ENCODE measurements around the gene WDR90. TPM values are rescaled to one million over a fixed set of nuclear protein-coding genes. Genes with fewer than 3 reads are reported as not detected.

The WDR90 gene
- total and polyA plus RNA-seq, 2 experiments from 2014 or later, result 25.9 to 42.2 TPM

- no peak for TF ChIP-seq ZNF462 (CRISPR knock-in tag; IDR thresholded peaks at IDR 0.05)
- no peak for TF ChIP-seq ETS1 (IDR thresholded peaks at IDR 0.05)
- no peak for TF ChIP-seq ZNF114 (CRISPR knock-in tag; IDR thresholded peaks at IDR 0.05)
- TF ChIP-seq ZNF331 (CRISPR knock-in tag; IDR thresholded peaks at IDR 0.05; ENCODE audit: low read depth), result no peak
- TF ChIP-seq NANOG (IDR thresholded peaks at IDR 0.05; ENCODE audit: borderline replicate concordance), result no peak
These were observed 53.2 kb downstream of the WDR90 start (continued) for GRCh38 chr16:702341-702740.

GRCh38 chr16:703406-703805 is 54.2 kb downstream of the WDR90 start:
- Mint-ChIP-seq H3K27me3 (ENCODE audit: insufficient read depth, low read depth, poor library complexity) (peaks cover 76% of the 10 kb centered on the region), H3K27ac (no peak overlapping the region), H3K4me3 (no peak overlapping the region), H3K4me1 (no peaks in the 10 kb centered on the region), H3K9me3 (no peaks in the 10 kb centered on the region; the same call in 2 of the 3 replicates), H3K36me3 (ENCODE audit: low read depth) (no peaks in the 10 kb centered on the region)
- Histone ChIP-seq H3F3A (replicated peaks; ENCODE audit: low read depth) (0 out of 2 replicates have a peak, but pooled peaks cover 6% of the 10 kb centered on the region), H2AFZ (no peak overlapping the region), H3K27me3 (ENCODE audit: insufficient read depth) (peaks cover 93% of the 10 kb centered on the region), H3K27ac (ENCODE audit: low read depth) (no peak overlapping the region), H3K36me3 (ENCODE audit: insufficient read depth) (no peaks in the 10 kb centered on the region), H3K4me3 (no peak overlapping the region), H3K79me2 (replicated peaks; ENCODE audit: insufficient read depth) (no peaks in the 10 kb centered on the region), H3K4me2 (no peak overlapping the region), H4K20me1 (replicated peaks; ENCODE audit: insufficient read depth) (no peaks in the 10 kb centered on the region; the same call in 1 of the 2 replicates), H3K4me1 (ENCODE audit: insufficient read depth) (no peaks in the 10 kb centered on the region), H3K9me2 (ENCODE audit: insufficient read depth) (no peaks in the 10 kb centered on the region)
- no peak for TF ChIP-seq CREB1 (CRISPR knock-in tag; IDR thresholded peaks at IDR 0.05; ENCODE audit: low read depth)
- TF ChIP-seq REST (IDR thresholded peaks at IDR 0.05; ENCODE audit: unreplicated experiment), result no peak
- no peak for TF ChIP-seq NANOG (IDR thresholded peaks at IDR 0.05; ENCODE audit: borderline replicate concordance)
- no peak for TF ChIP-seq EZH2 (IDR thresholded peaks at IDR 0.05; ENCODE audit: low read depth, unreplicated experiment)
- ATAC-seq (no peak), DNase-seq (ENCODE audit: low spot score) (no peak)
